Endothelial cell of umbilical vein (primary cell): ENCODE data around the gene PYM1.
A peak's percentile ranks its signal among the peaks of the same experiment; 100 is the strongest.

ENCODE experiments used
- EZH2 ChIP-seq: IDR thresholded peaks from 2 replicates; pipeline ENCODE4 v1.6.1; 2012; ENCODE audit warnings: borderline replicate concordance, low read depth, mild to moderate bottlenecking, moderate library complexity, low read length, inconsistent platforms; ENCODE audit not compliant: severe bottlenecking
- FOS ChIP-seq: IDR thresholded peaks from 2 replicates; pipeline ENCODE4 v1.6.1; 2011; ENCODE audit warnings: mild to moderate bottlenecking, low read length, moderate library complexity, borderline replicate concordance; ENCODE audit not compliant: insufficient read depth
- GATA2 ChIP-seq: IDR thresholded peaks from 2 replicates; pipeline ENCODE4 v1.7.0; 2011; ENCODE audit warnings: low read depth, mild to moderate bottlenecking, moderate library complexity, mixed read lengths, low read length; ENCODE audit not compliant: insufficient read length, insufficient read depth
- JUN ChIP-seq: IDR thresholded peaks from 2 replicates; pipeline ENCODE4 v1.6.1; 2011; ENCODE audit warnings: borderline replicate concordance, low read depth; ENCODE audit not compliant: insufficient read length, insufficient read depth
- MYC ChIP-seq: IDR thresholded peaks from one replicate; pipeline ENCODE4 v1.6.1; 2011; ENCODE audit warnings: mild to moderate bottlenecking, low read depth, low read length
- POLR2A ChIP-seq: IDR thresholded peaks from 2 replicates; pipeline ENCODE4 v1.6.1; 2012; ENCODE audit warnings: low read depth, mild to moderate bottlenecking, control low read depth, low read length
- POLR2AphosphoS5 ChIP-seq: IDR thresholded peaks from 2 replicates; pipeline ENCODE4 v1.6.1; 2012; ENCODE audit warnings: low read depth, mild to moderate bottlenecking, control low read depth, low read length, moderate library complexity; ENCODE audit not compliant: insufficient read depth
- TF ChIP-seq, protein P1 (sequence below): IDR thresholded peaks from 2 replicates; pipeline ENCODE4 v1.6.1; 2011; ENCODE audit not compliant: insufficient read depth, insufficient read length
- TF ChIP-seq, protein P2 (sequence below), 2 donors: IDR thresholded peaks; 1 replicate in 1 of 2; 2 replicates in 1 of 2; pipeline ENCODE4 v1.5.1; 2011; ENCODE audit warnings: low read length in 2 of 2, mild to moderate bottlenecking in 2 of 2, moderate library complexity in 2 of 2, control low read depth in 1 of 2, inconsistent platforms in 1 of 2, low read depth in 1 of 2; ENCODE audit not compliant: insufficient read depth in 1 of 2; ENCODE audit errors: extremely low read depth in 1 of 2

DNA sequence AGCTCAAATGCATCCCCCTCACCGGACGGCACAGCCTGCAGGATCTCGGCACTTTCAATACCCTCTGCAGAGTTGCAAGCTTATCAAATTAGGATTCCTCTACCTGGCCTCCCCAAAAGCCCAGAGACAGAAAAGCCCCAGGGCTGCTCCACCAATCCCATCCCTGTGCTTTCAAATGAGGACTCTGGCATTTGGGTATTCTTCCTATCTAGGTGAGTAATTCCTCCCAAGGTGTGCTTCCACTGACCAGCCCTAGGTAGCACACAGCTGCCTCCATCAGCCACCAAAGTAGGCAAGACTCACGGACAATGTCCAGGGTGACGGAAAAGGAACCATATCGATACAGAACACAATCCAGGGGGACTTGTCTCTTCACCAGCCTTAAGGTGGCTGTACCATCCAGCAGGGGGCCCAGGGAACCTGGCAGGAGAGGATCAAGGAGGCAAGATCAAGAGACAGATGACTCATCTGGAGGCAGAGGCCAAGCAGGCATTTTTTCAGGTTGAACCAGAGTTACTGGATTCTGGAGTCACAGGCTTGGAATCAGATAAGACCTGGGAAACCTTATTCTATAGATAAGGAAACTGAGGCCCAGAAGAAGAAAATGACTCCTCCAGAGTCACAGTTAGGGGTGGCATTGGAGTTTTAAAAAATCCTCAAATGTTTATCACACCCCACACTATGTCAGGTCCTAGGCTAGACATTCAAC lies 28.3 kb upstream of the PYM1 start:
- TF ChIP-seq, protein P1, sequence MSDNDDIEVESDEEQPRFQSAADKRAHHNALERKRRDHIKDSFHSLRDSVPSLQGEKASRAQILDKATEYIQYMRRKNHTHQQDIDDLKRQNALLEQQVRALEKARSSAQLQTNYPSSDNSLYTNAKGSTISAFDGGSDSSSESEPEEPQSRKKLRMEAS: no peak
- TF ChIP-seq, protein P2, sequence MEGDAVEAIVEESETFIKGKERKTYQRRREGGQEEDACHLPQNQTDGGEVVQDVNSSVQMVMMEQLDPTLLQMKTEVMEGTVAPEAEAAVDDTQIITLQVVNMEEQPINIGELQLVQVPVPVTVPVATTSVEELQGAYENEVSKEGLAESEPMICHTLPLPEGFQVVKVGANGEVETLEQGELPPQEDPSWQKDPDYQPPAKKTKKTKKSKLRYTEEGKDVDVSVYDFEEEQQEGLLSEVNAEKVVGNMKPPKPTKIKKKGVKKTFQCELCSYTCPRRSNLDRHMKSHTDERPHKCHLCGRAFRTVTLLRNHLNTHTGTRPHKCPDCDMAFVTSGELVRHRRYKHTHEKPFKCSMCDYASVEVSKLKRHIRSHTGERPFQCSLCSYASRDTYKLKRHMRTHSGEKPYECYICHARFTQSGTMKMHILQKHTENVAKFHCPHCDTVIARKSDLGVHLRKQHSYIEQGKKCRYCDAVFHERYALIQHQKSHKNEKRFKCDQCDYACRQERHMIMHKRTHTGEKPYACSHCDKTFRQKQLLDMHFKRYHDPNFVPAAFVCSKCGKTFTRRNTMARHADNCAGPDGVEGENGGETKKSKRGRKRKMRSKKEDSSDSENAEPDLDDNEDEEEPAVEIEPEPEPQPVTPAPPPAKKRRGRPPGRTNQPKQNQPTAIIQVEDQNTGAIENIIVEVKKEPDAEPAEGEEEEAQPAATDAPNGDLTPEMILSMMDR (IDR thresholded peaks at IDR 0.05; ENCODE audit: extremely low read depth in 1 of 2, insufficient read depth in 1 of 2, low read depth in 1 of 2, low read length in 2 of 2): peak; percentile 34 to 37
- TF ChIP-seq POLR2AphosphoS5 (no peak), FOS (peak; percentile 44), POLR2A (no peak), EZH2 (no peak), JUN (peak; percentile 53), GATA2 (no peak), MYC (no peak)
